Liver (tissue), 3 donors: ENCODE data around the gene TNNT1.

ENCODE experiments used
- FOXA1 ChIP-seq: IDR thresholded peaks from 2 replicates; pipeline ENCODE4 v1.6.1; 2016; ENCODE audit warnings: antibody characterized with exemption
- JUND ChIP-seq, 2 donors: IDR thresholded peaks; 2 replicates each; pipeline ENCODE4 v1.6.1; 2016; ENCODE audit warnings: antibody characterized with exemption in 2 of 2
- SP1 ChIP-seq: IDR thresholded peaks from 2 replicates; pipeline ENCODE4 v1.6.1; 2018; ENCODE audit warnings: antibody characterized with exemption, mild to moderate bottlenecking
- TF ChIP-seq, protein P1 (sequence below): fragments of 150-350 bp; IDR thresholded peaks from 2 replicates; pipeline ENCODE4 v1.5.1; 2017; ENCODE audit warnings: improper control_type of control experiment, low read depth, low read length; ENCODE audit not compliant: missing input control
- donor health status: healthy.
- donor health status: healthy.

- TF ChIP-seq SP1 (no peak), FOXA1 (no peak), JUND (IDR thresholded peaks at IDR 0.05) (no peak)
- TF ChIP-seq, protein P1, sequence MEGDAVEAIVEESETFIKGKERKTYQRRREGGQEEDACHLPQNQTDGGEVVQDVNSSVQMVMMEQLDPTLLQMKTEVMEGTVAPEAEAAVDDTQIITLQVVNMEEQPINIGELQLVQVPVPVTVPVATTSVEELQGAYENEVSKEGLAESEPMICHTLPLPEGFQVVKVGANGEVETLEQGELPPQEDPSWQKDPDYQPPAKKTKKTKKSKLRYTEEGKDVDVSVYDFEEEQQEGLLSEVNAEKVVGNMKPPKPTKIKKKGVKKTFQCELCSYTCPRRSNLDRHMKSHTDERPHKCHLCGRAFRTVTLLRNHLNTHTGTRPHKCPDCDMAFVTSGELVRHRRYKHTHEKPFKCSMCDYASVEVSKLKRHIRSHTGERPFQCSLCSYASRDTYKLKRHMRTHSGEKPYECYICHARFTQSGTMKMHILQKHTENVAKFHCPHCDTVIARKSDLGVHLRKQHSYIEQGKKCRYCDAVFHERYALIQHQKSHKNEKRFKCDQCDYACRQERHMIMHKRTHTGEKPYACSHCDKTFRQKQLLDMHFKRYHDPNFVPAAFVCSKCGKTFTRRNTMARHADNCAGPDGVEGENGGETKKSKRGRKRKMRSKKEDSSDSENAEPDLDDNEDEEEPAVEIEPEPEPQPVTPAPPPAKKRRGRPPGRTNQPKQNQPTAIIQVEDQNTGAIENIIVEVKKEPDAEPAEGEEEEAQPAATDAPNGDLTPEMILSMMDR = no peak
Measured at GRCh38 chr19:55186080-55186479, 37.1 kb upstream of the TNNT1 start.
